GM18870 (cell line): ENCODE data around the gene PLEKHG4B.
A peak's percentile ranks its signal among the peaks of the same experiment; 100 is the strongest.
"Not testable (repeated sequence)": the region's sequence is repeated elsewhere in the genome, so short reads cannot be mapped to it uniquely, and the experiment has no call there.

ENCODE experiments used
- ATAC-seq: cut with Tn5 transposase; IDR thresholded peaks from one replicate; pipeline ENCODE4 v1.9.1; 2021; ENCODE audit warnings: moderate library complexity; ENCODE audit not compliant: unreplicated experiment

PLEKHG4B gene

GRCh38 chr5:186091-187041, 94.4 kb downstream of the PLEKHG4B start:
- ATAC-seq, result no peak

DNA sequence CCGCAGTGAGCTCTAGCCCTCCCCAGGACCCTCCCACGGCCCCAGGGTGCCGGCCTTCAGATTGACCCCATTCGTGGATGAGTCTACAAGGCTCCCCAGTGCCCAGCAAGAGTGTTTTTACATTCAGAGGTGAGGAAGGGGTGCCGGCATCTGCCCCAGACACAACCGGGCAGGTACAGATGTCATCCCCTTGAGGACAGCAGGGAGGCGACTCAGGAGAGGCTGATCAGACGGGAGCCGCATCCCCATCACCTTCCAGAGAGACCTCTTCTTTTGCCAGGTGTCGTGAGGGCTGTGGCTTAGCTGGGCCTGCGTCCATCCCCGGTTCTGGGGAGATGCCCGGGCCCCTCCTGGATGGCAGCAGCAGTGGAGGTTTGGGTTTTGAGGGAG, 95.1 kb downstream of the PLEKHG4B start:
- no peak for ATAC-seq

DNA sequence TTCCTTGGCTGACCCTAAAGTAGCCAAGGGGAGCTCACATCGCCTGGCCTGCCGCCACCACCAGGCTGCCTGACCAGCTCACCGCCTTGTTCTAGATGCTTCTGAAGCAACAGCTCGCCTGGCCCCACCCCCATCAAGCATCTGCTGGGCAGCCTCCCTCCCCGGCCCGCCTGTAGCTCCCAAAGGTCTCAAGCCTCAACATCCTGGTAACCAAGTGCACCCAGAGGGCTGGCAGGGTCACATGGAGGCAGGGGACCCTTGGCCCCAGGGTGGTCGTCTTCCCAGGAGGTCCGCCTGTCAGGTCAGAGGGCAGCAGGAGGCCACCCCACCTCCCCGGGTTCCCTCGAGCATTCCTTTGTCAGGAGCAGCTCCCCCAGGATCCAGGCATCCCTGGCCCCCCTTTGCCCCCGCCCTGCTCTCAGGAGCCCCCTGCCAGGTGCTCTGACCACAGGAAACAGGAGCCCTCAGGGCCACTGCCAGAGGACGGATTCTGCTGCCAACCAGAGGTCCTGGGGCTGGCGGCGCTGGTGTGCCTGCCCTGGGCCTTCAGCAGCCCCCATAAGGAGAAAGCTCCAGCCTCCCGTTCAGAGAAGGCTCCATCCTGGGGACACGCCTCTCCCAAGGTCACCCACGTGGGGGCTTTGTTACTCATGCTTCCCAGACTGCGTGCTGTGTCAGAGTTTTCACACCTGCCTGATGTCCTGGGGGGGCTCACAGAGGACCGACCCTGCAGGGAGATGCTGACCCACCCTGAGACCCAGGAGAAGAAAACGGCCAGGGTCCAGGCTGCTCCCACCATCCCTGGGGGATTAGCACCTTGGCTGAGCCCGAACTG, 95.9 kb downstream of the PLEKHG4B start:
- no peak for ATAC-seq

GRCh38 chr5:188488-189481, 96.8 kb downstream of the PLEKHG4B start:
- ATAC-seq, result peak; percentile 86

DNA sequence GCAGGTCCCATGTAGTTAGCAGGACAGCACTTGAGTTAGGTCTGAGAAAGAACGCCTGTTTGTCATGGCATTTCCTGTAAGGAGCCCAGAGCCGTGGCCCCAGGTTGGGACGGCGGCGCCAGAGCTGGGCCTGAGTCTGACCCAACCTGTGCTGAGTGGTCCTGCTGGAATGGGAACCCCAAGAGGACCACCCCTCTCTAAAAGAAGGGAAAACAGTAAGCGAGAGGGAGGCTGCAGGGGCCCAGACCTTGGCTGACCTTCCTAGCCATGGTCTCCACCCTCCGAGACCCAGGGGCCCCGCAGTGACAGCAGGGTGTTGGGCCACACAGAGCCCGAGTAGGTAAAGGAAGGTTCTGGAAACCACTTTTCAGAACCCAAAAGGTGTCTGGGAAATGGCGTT, 97.5 kb downstream of the PLEKHG4B start:
- ATAC-seq, result no peak

- no peak for ATAC-seq
Measured at GRCh38 chr5:189976-190365, 98.0 kb downstream of the PLEKHG4B start.

DNA sequence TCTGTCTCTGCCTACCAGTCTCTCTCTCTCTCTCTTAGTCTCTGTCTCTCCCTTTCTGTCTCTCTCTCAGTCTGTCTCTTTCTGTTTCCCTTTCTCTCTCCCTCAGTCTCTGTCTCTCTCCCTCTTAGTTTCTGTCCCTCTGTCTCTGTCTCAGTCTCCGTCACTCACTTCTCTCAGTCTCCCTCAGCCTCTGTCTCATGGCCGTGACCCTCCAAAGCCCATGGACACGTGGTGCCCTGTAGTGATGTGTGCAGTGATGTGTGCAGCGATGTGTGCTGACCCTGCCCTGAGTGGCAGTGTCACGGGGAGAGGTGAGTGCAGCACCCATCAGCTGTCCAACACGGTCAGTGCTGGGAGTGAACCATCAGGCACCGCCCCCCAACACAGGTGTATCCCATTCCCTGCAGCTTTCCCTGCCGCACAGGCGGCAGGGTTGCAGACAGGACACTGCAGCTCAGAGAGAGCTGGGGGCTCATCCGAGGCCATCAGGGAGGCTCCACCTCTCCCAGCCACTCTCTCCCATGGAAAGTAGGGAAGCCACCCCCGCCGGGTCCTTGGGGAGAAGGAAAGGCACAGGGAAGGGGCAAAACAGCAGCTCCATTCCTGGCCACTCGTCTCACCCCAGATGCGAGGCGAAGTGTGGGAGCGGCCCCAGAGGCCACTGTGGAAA, 98.5 kb downstream of the PLEKHG4B start:
- ATAC-seq, result peak; percentile 57

- no peak for ATAC-seq
Measured at GRCh38 chr5:191036-191948, 99.3 kb downstream of the PLEKHG4B start, which contains the start of gene LRRC14B. Gene LRRC14B, plus strand, starts transcription at chr5:191495. Its CDS starts 44 bp downstream, at chr5:191539.

GRCh38 chr5:191949-192690, 100.2 kb downstream of the PLEKHG4B start:
- ATAC-seq, result no peak

- no peak for ATAC-seq
Measured at GRCh38 chr5:192691-192969, 100.7 kb downstream of the PLEKHG4B start.

GRCh38 chr5:192970-193831, 101.2 kb downstream of the PLEKHG4B start:
- no peak for ATAC-seq

- no peak for ATAC-seq
Measured at GRCh38 chr5:194102-194501, 102.1 kb downstream of the PLEKHG4B start.

- no peak for ATAC-seq
Measured at GRCh38 chr5:194603-195209, 102.7 kb downstream of the PLEKHG4B start.

DNA sequence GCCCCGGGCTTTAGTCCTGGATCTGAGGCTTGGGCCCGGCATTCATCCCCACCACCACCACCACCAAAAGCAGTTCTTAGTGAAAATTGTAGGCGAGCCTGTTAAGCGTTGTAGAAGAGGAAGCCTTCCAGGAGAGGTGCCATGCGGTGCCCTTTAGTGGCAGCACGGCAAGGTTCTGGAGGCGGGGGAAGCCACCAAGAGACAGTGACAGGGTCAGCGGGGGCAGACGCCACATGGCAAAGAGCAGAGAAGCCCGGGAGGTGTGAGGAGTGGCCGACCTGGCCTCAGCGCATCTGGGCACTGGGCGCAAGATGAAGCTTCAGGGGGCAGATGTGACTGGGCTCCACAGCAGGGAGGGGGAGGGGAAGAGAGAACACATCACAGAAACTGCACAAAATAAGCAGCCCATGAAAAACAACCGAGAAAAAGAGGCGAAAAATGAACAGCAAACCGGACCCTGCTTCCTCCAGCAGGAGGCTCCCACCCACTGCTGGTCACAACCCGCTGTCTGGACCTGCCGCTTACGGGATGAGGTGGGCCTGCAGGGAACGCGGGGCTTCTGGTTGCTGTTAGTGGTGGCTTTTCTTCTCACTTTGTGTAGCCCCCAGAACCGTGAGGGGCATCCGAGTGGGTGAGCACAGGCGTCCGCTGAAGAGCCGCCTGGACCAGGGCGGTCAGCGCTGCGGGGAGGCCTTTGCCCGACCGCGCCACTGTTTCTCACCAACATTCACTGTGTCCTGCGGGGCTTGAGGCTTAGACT, 103.6 kb downstream of the PLEKHG4B start:
- no peak for ATAC-seq

- no peak for ATAC-seq
Measured at GRCh38 chr5:196350-196749, 104.4 kb downstream of the PLEKHG4B start.

GRCh38 chr5:197031-197430, 105.1 kb downstream of the PLEKHG4B start:
- ATAC-seq, result not testable (repeated sequence)
